Chondrocyte (in vitro differentiated cells): ENCODE measurements around the gene CCDC88C. TPM values are rescaled to one million over a fixed set of nuclear protein-coding genes. Genes with fewer than 3 reads are reported as not detected.
A peak's percentile ranks its signal among the peaks of the same experiment; 100 is the strongest.

ENCODE experiments used
- DNase-seq: peaks from one replicate; pipeline ENCODE4 v3.0.0; 2021; ENCODE audit warnings: mixed read lengths, low spot score
- H3K27ac Mint-ChIP-seq: one replicate; pipeline ENCODE4 v1.8.0; 2021; ENCODE audit warnings: mild to moderate bottlenecking, moderate library complexity, mixed read lengths; ENCODE audit not compliant: unreplicated experiment
- H3K27me3 Mint-ChIP-seq: 2 replicates; pipeline ENCODE4 v1.8.0; 2021; ENCODE audit warnings: low read depth, mixed read lengths
- H3K36me3 Mint-ChIP-seq: 2 replicates; pipeline ENCODE4 v1.8.0; 2021; ENCODE audit warnings: low read depth, mixed read lengths
- H3K4me1 Mint-ChIP-seq: 2 replicates; pipeline ENCODE4 v1.8.0; 2021; ENCODE audit warnings: low read depth, mild to moderate bottlenecking, mixed read lengths
- H3K4me3 Mint-ChIP-seq: one replicate; pipeline ENCODE4 v1.8.0; 2021; ENCODE audit warnings: mild to moderate bottlenecking, moderate library complexity, mixed read lengths; ENCODE audit not compliant: unreplicated experiment
- H3K9me3 Mint-ChIP-seq: 2 replicates; pipeline ENCODE4 v1.8.0; 2021; ENCODE audit warnings: low read depth, mixed read lengths
- total RNA-seq: library from RNA; stranded (reverse); gene quantifications from 3 replicates; pipeline ENCODE4 v1.2.1, GENCODE V29; 2021
- TF ChIP-seq, protein P1 (sequence below): fragments of 200-600 bp; sonication (generic); IDR thresholded peaks from 2 replicates; pipeline ENCODE4 v1.5.0; 2021; ENCODE audit warnings: antibody characterized with exemption, mild to moderate bottlenecking, moderate library complexity

CCDC88C gene
- total RNA-seq, 1 donor from 2014 or later = 2.3 TPM

DNA sequence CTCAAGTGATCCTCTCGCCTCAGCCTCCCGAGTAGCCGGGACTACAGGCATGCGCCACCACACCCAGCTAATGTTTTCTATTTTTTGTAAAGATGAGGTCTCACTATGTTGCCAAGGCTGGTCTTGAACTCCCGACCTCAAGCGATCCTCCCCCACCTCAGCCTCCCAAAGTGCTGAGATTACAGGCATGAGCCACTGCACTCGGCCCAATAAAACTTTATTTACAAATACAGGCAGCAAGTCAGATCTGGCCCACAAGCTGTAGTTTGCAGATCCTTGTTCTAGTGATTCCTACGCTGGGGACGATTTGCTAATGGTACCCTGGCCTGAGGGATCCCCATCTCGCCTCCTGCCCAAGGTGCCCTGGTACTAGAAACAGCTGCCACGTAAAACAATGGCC, 74.6 kb downstream of the CCDC88C start:
- peaks cover 2% of the 10 kb centered on the region for H3K36me3 Mint-ChIP-seq
- TF ChIP-seq, protein P1, sequence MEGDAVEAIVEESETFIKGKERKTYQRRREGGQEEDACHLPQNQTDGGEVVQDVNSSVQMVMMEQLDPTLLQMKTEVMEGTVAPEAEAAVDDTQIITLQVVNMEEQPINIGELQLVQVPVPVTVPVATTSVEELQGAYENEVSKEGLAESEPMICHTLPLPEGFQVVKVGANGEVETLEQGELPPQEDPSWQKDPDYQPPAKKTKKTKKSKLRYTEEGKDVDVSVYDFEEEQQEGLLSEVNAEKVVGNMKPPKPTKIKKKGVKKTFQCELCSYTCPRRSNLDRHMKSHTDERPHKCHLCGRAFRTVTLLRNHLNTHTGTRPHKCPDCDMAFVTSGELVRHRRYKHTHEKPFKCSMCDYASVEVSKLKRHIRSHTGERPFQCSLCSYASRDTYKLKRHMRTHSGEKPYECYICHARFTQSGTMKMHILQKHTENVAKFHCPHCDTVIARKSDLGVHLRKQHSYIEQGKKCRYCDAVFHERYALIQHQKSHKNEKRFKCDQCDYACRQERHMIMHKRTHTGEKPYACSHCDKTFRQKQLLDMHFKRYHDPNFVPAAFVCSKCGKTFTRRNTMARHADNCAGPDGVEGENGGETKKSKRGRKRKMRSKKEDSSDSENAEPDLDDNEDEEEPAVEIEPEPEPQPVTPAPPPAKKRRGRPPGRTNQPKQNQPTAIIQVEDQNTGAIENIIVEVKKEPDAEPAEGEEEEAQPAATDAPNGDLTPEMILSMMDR = no peak
- H3K9me3 Mint-ChIP-seq = no peaks in the 10 kb centered on the region
- no peak overlapping the region for H3K27ac Mint-ChIP-seq
- H3K27me3 Mint-ChIP-seq = no peaks in the 10 kb centered on the region
- H3K4me1 Mint-ChIP-seq = no peaks in the 10 kb centered on the region
- DNase-seq = no peak
- no peak overlapping the region for H3K4me3 Mint-ChIP-seq

DNA sequence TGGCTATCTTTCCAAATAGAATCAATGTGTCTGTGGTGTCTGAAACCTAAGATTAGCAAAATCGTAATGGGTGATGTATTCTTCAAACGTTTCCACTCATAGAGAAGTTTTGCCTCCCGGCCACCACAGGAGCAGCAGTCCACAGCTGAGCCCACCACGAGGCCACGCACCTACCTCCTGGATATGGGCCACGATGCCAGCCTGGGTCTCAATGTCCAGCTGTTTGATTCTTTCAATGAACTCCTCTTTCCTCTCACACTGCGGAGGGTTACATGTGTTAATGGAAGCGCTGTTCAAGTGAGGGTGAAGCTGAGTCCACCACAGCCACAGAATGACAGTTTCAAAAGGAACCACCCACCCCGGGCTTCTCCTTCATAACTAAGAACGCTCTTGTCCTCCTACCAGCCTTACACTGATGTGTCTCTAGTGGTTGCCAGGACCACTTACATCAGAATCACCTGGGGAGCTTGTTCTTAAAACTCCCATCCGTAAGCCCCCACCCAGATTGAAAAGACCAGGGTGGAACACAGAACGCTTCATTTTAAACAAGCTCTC, 75.3 kb downstream of the CCDC88C start:
- Mint-ChIP-seq H3K4me1 (no peaks in the 10 kb centered on the region), H3K9me3 (no peaks in the 10 kb centered on the region), H3K4me3 (no peak overlapping the region), H3K36me3 (peaks cover 2% of the 10 kb centered on the region), H3K27ac (no peak overlapping the region), H3K27me3 (no peaks in the 10 kb centered on the region)
- TF ChIP-seq, protein P1 = no peak
- DNase-seq = peak; percentile 61

DNA sequence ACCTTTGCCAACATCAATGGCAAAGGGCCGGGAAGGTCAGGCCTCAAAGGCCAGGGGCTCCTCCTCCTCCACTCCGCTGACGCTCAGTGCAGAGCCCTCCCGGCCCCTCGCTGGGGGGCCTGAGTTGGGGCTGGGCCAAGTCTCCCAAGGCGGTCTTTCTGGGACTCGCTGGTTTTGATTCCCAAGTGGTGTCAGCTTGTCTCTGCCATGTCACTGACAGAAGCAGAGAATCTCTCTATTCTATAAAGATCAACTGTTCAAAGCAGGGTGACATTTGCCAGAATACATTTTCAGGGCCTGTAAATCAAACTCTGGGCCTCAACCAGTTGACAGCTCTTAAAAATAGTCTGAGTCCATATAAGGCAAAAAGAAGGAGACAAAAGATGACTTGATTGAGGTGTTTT, 75.9 kb downstream of the CCDC88C start:
- Mint-ChIP-seq H3K4me1 (no peaks in the 10 kb centered on the region), H3K4me3 (no peak overlapping the region), H3K27me3 (no peaks in the 10 kb centered on the region), H3K9me3 (no peaks in the 10 kb centered on the region), H3K36me3 (peaks cover 2% of the 10 kb centered on the region), H3K27ac (no peak overlapping the region)
- DNase-seq = peak; percentile 65
- TF ChIP-seq, protein P1 = no peak

DNA sequence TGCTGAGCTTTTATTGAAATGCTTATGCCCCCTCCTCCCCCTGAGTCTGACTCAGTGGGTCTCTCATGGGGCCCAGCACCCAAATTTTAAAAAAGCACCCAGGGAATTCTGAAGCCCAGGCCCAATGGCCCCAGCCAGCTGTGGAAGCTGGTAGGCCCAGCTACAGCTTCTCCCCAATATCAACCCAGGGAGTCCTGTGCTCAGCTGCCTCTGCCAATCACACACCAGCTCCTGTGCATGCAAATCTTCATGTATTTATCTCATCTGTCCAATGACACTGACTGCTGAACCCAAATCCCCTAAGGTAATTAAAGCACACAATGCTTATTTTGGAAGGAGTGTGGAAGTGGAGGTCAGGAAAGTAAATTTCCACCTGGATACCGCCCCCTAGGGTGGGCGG, 76.3 kb downstream of the CCDC88C start:
- DNase-seq = peak; percentile 27
- peaks cover 2% of the 10 kb centered on the region for H3K36me3 Mint-ChIP-seq
- H3K27ac Mint-ChIP-seq = no peak overlapping the region
- no peaks in the 10 kb centered on the region for H3K4me1 Mint-ChIP-seq
- no peaks in the 10 kb centered on the region for H3K9me3 Mint-ChIP-seq
- H3K27me3 Mint-ChIP-seq = no peaks in the 10 kb centered on the region
- TF ChIP-seq, protein P1 = no peak
- H3K4me3 Mint-ChIP-seq = no peak overlapping the region

DNA sequence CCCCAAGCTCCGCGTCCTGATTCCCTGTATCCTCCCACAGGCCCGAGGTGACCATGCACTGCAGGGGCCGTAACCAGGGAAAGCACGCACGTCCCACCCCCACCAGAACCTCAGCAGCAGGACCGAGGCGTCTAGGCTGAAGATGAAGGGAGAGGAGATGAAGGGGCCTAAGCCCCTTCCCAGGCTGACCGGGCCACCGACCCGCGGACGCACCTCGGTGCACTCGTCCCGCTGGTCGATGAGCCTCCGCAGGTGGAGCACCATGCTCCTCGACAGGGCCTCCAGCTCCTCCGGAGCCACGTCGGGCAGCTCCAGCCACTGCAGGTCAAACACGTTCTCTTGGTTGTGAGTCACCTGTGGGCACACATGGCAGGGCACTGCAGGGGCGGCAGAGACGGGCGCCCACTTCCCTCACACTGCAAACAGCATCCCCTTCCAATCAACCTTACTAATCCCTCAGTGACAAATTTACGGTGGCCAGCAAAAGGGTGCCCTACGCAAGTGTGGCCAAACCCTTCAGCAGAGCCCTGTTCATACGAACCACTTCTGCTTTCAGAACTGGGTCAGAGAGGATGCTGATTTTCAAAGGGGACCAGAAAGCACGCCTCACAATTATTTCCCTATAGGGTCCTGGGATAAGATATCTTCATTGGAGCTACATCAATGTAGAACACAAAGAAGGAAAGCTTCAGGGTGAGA, 77.8 kb downstream of the CCDC88C start:
- TF ChIP-seq, protein P1 = no peak
- no peaks in the 10 kb centered on the region for H3K9me3 Mint-ChIP-seq
- H3K4me3 Mint-ChIP-seq = no peak overlapping the region
- DNase-seq = no peak
- H3K27me3 Mint-ChIP-seq = no peaks in the 10 kb centered on the region
- no peaks in the 10 kb centered on the region for H3K36me3 Mint-ChIP-seq
- H3K4me1 Mint-ChIP-seq = no peaks in the 10 kb centered on the region
- no peak overlapping the region for H3K27ac Mint-ChIP-seq
